Measurements from ENCODE around the gene ZNF784.
A peak's percentile ranks its signal among the peaks of the same experiment; 100 is the strongest.

Gene ZNF784

GRCh38 chr19:55603581-55604292, 20.6 kb downstream of the ZNF784 start:
- DNase-seq (ENCODE audit: low read depth, low spot score) = no peak

- no peak for DNase-seq (ENCODE audit: low read depth, low spot score)
These were observed 21.3 kb downstream of the ZNF784 start for GRCh38 chr19:55603115-55603514.

- no peak for DNase-seq (ENCODE audit: low read depth, low spot score)
These were observed 22.0 kb downstream of the ZNF784 start for GRCh38 chr19:55602104-55603001.

GRCh38 chr19:55601084-55601483, 23.3 kb downstream of the ZNF784 start:
- no peak for DNase-seq (ENCODE audit: low read depth, low spot score)

GRCh38 chr19:55600662-55601028, 23.7 kb downstream of the ZNF784 start:
- DNase-seq (ENCODE audit: low read depth, low spot score) = no peak

- no peak for DNase-seq (ENCODE audit: low read depth, low spot score)
These were observed 24.3 kb downstream of the ZNF784 start, which contains the start of gene ZNF524 for GRCh38 chr19:55599842-55600661. TSS of gene ZNF524 (plus strand) at chr19:55600288. CDS start at chr19:55602113, 1,825 bp downstream.

GRCh38 chr19:55599468-55599841, 24.9 kb downstream of the ZNF784 start, which contains the start of gene FIZ1:
TSS of gene FIZ1 (minus strand) at chr19:55599517. CDS start at chr19:55597865, 1,652 bp downstream.
- DNase-seq (ENCODE audit: low read depth, low spot score) = peak; percentile 98

GRCh38 chr19:55598719-55599467, 25.5 kb downstream of the ZNF784 start:
- DNase-seq (ENCODE audit: low read depth, low spot score) = peak; percentile 92

GRCh38 chr19:55598034-55598433, 26.3 kb downstream of the ZNF784 start:
- no peak for DNase-seq (ENCODE audit: low read depth, low spot score)

- no peak for DNase-seq (ENCODE audit: low read depth, low spot score)
These were observed 26.9 kb downstream of the ZNF784 start for GRCh38 chr19:55597501-55597921.

- DNase-seq (ENCODE audit: low read depth, low spot score) = no peak
These were observed 28.1 kb downstream of the ZNF784 start for GRCh38 chr19:55596304-55596703.

- DNase-seq (ENCODE audit: low read depth, low spot score) = no peak
These were observed 29.3 kb downstream of the ZNF784 start for GRCh38 chr19:55594996-55595545.

- DNase-seq (ENCODE audit: low read depth, low spot score) = no peak
These were observed 31.1 kb downstream of the ZNF784 start for GRCh38 chr19:55593096-55593772.

GRCh38 chr19:55592391-55593090, 31.8 kb downstream of the ZNF784 start:
- no peak for DNase-seq (ENCODE audit: low read depth, low spot score)

GRCh38 chr19:55591555-55591954, 32.8 kb downstream of the ZNF784 start:
- no peak for DNase-seq (ENCODE audit: low read depth, low spot score)

- no peak for DNase-seq (ENCODE audit: low read depth, low spot score)
These were observed 33.7 kb downstream of the ZNF784 start for GRCh38 chr19:55590617-55591016.

- DNase-seq (ENCODE audit: low read depth, low spot score) = no peak
These were observed 34.3 kb downstream of the ZNF784 start for GRCh38 chr19:55590109-55590508.

- DNase-seq (ENCODE audit: low read depth, low spot score) = no peak
These were observed 35.6 kb downstream of the ZNF784 start for GRCh38 chr19:55588738-55589137.

- DNase-seq (ENCODE audit: low read depth, low spot score) = peak; percentile 63
These were observed 37.2 kb downstream of the ZNF784 start for GRCh38 chr19:55586976-55587668.
